ENCODE data around the gene KCNQ1OT1.

KCNQ1OT1 gene

GRCh38 chr11:2736577-2737225, 36.9 kb upstream of the KCNQ1OT1 start:
- DNase-seq (ENCODE audit: low spot score): no peak
- TF ChIP-seq CTCF (IDR thresholded peaks at IDR 0.05; ENCODE audit: borderline replicate concordance, control extremely low read depth, extremely low read depth, insufficient read depth, missing control alignments): no peak
- in situ Hi-C loops (cut with MboI; ENCODE audit: low sequenced_read_pairs, unreplicated experiment): loop anchor here (25.0 kb wide), 1 partner anchor 99 kb away; no protein-coding TSS in a partner anchor

GRCh38 chr11:2735053-2735589, 35.3 kb upstream of the KCNQ1OT1 start:
- DNase-seq (ENCODE audit: low spot score): no peak
- no peak for TF ChIP-seq CTCF (IDR thresholded peaks at IDR 0.05; ENCODE audit: borderline replicate concordance, control extremely low read depth, extremely low read depth, insufficient read depth, missing control alignments)
- in situ Hi-C loops (cut with MboI; ENCODE audit: low sequenced_read_pairs, unreplicated experiment): loop anchor here (25.0 kb wide), 1 partner anchor 98 kb away; no protein-coding TSS in a partner anchor

- no peak for DNase-seq (ENCODE audit: low spot score)
- in situ Hi-C loops (cut with MboI; ENCODE audit: low sequenced_read_pairs, unreplicated experiment): loop anchor here (25.0 kb wide), 1 partner anchor 97 kb away; no protein-coding TSS in a partner anchor
- TF ChIP-seq CTCF (IDR thresholded peaks at IDR 0.05; ENCODE audit: borderline replicate concordance, control extremely low read depth, extremely low read depth, insufficient read depth, missing control alignments): no peak
Measured at GRCh38 chr11:2734181-2735052, 34.6 kb upstream of the KCNQ1OT1 start.

GRCh38 chr11:2732940-2733628, 33.3 kb upstream of the KCNQ1OT1 start:
- no peak for DNase-seq (ENCODE audit: low spot score)
- TF ChIP-seq CTCF (IDR thresholded peaks at IDR 0.05; ENCODE audit: borderline replicate concordance, control extremely low read depth, extremely low read depth, insufficient read depth, missing control alignments): no peak
- in situ Hi-C loops (cut with MboI; ENCODE audit: low sequenced_read_pairs, unreplicated experiment): loop anchor here (25.0 kb wide), 1 partner anchor 96 kb away; no protein-coding TSS in a partner anchor

- DNase-seq (ENCODE audit: low spot score): no peak
- no peak for TF ChIP-seq CTCF (IDR thresholded peaks at IDR 0.05; ENCODE audit: borderline replicate concordance, control extremely low read depth, extremely low read depth, insufficient read depth, missing control alignments)
- in situ Hi-C loops (cut with MboI; ENCODE audit: low sequenced_read_pairs, unreplicated experiment): loop anchor here (25.0 kb wide), 1 partner anchor 95 kb away; no protein-coding TSS in a partner anchor
Measured at GRCh38 chr11:2732261-2732939, 32.6 kb upstream of the KCNQ1OT1 start.

Measured in GM13976 (cell line).